HG03066 (cell line): ENCODE results near the gene CTTNBP2NL.
A peak's percentile ranks its signal among the peaks of the same experiment; 100 is the strongest.
"Not testable (repeated sequence)": the region's sequence is repeated elsewhere in the genome, so short reads cannot be mapped to it uniquely, and the experiment has no call there.

Source experiments
- ATAC-seq: cut with Tn5 transposase; IDR thresholded peaks from one replicate; pipeline ENCODE4 v1.9.1; 2021; ENCODE audit warnings: low read depth; ENCODE audit not compliant: unreplicated experiment

CTTNBP2NL gene

GRCh38 chr1:112458756-112459155 lies 62.7 kb downstream of the CTTNBP2NL start:
- no peak for ATAC-seq

- no peak for ATAC-seq
Measured at GRCh38 chr1:112460615-112461014, 64.6 kb downstream of the CTTNBP2NL start.

GRCh38 chr1:112461200-112461871 lies 65.3 kb downstream of the CTTNBP2NL start:
- no peak for ATAC-seq

- no peak for ATAC-seq
Measured at GRCh38 chr1:112462953-112463279, 66.9 kb downstream of the CTTNBP2NL start.

- no peak for ATAC-seq
Measured at GRCh38 chr1:112464501-112464900, 68.5 kb downstream of the CTTNBP2NL start.

GRCh38 chr1:112465122-112465521 lies 69.1 kb downstream of the CTTNBP2NL start:
- no peak for ATAC-seq

GRCh38 chr1:112466078-112466660 lies 70.2 kb downstream of the CTTNBP2NL start:
- ATAC-seq: peak; percentile 88

GRCh38 chr1:112470324-112470723 lies 74.3 kb downstream of the CTTNBP2NL start:
- not testable (repeated sequence) for ATAC-seq

- no peak for ATAC-seq
Measured at GRCh38 chr1:112470966-112471365, 75.0 kb downstream of the CTTNBP2NL start.

GRCh38 chr1:112472142-112472541 lies 76.1 kb downstream of the CTTNBP2NL start:
- no peak for ATAC-seq

GRCh38 chr1:112477550-112477949 lies 81.5 kb downstream of the CTTNBP2NL start:
- ATAC-seq: no peak

GRCh38 chr1:112478314-112478713 lies 82.3 kb downstream of the CTTNBP2NL start:
- no peak for ATAC-seq

- not testable (repeated sequence) for ATAC-seq
Measured at GRCh38 chr1:112486063-112486462, 90.0 kb downstream of the CTTNBP2NL start.

- not testable (repeated sequence) for ATAC-seq
Measured at GRCh38 chr1:112487686-112488085, 91.7 kb downstream of the CTTNBP2NL start.

- no peak for ATAC-seq
Measured at GRCh38 chr1:112488141-112488540, 92.1 kb downstream of the CTTNBP2NL start.

GRCh38 chr1:112492076-112492475 lies 96.1 kb downstream of the CTTNBP2NL start:
- no peak for ATAC-seq

- ATAC-seq: no peak
Measured at GRCh38 chr1:112493351-112493750, 97.3 kb downstream of the CTTNBP2NL start.

- no peak for ATAC-seq
Measured at GRCh38 chr1:112496290-112496689, 100.3 kb downstream of the CTTNBP2NL start.

GRCh38 chr1:112501810-112502641 lies 106.0 kb downstream of the CTTNBP2NL start:
- ATAC-seq: no peak

- no peak for ATAC-seq
Measured at GRCh38 chr1:112502826-112503225, 106.8 kb downstream of the CTTNBP2NL start.

- no peak for ATAC-seq
Measured at GRCh38 chr1:112504001-112504660, 108.1 kb downstream of the CTTNBP2NL start.
